GM12891 (cell line): ENCODE data around the gene MPZ.
"Not testable (repeated sequence)": the region's sequence is repeated elsewhere in the genome, so short reads cannot be mapped to it uniquely, and the experiment has no call there.

Experiments used
- DNase-seq: peaks from one replicate; pipeline ENCODE4 v3.0.0; 2011; ENCODE audit warnings: low spot score; ENCODE audit not compliant: insufficient read length
- FAIRE-seq: peaks from 2 replicates; lab custom pipeline; 2011; peaks lifted over from hg19 to GRCh38; lab: Jason Lieb, UNC
- PAX5 ChIP-seq: IDR thresholded peaks from 2 replicates; pipeline ENCODE4 v1.6.1; 2011; ENCODE audit warnings: low read length, moderate library complexity, mild to moderate bottlenecking; ENCODE audit not compliant: insufficient read depth, severe bottlenecking
- POLR2A ChIP-seq: IDR thresholded peaks from 2 replicates; pipeline ENCODE4 v1.6.1; 2011; ENCODE audit warnings: low read depth, low read length, control low read depth
- POLR2AphosphoS5 ChIP-seq: IDR thresholded peaks from 2 replicates; pipeline ENCODE4 v1.6.1; 2011; ENCODE audit warnings: low read depth, low read length, control low read depth
- POU2F2 ChIP-seq: IDR thresholded peaks from 2 replicates; pipeline ENCODE4 v1.6.1; 2011; ENCODE audit warnings: low read depth, mild to moderate bottlenecking, control low read depth, low read length, moderate library complexity
- SPI1 ChIP-seq: IDR thresholded peaks from 2 replicates; pipeline ENCODE4 v1.6.1; 2011; ENCODE audit warnings: low read depth, low read length, control low read depth
- TAF1 ChIP-seq: IDR thresholded peaks from 2 replicates; pipeline ENCODE4 v1.6.1; 2011; ENCODE audit warnings: low read depth, low read length, control low read depth

Gene MPZ

GRCh38 chr1:161266836-161267235, 42.9 kb downstream of the MPZ start:
- FAIRE-seq (no peak), DNase-seq (no peak)
- TF ChIP-seq POLR2A, result no peak
- no peak for TF ChIP-seq TAF1
- no peak for TF ChIP-seq POU2F2
- no peak for TF ChIP-seq PAX5
- TF ChIP-seq POLR2AphosphoS5, result no peak
- TF ChIP-seq SPI1, result no peak

GRCh38 chr1:161266202-161266601, 43.6 kb downstream of the MPZ start:
- DNase-seq (no peak), FAIRE-seq (no peak)
- no peak for TF ChIP-seq PAX5
- TF ChIP-seq POLR2A, result no peak
- no peak for TF ChIP-seq POU2F2
- no peak for TF ChIP-seq SPI1
- no peak for TF ChIP-seq TAF1
- TF ChIP-seq POLR2AphosphoS5, result no peak

GRCh38 chr1:161265305-161265704, 44.5 kb downstream of the MPZ start:
- no peak for DNase-seq
- TF ChIP-seq POU2F2, result no peak
- no peak for TF ChIP-seq SPI1
- TF ChIP-seq TAF1, result no peak
- no peak for TF ChIP-seq PAX5
- TF ChIP-seq POLR2AphosphoS5, result no peak
- no peak for TF ChIP-seq POLR2A
- no peak for FAIRE-seq

- TF ChIP-seq POLR2A (no peak), PAX5 (peak; percentile 15), TAF1 (no peak), SPI1 (no peak)
- DNase-seq (peak; percentile 33), FAIRE-seq (peak; percentile 82)
Observed at GRCh38 chr1:161261261-161262235, 48.2 kb downstream of the MPZ start.

GRCh38 chr1:161260376-161261260, 49.1 kb downstream of the MPZ start:
- TF ChIP-seq POLR2AphosphoS5 (no peak), TAF1 (no peak), POU2F2 (no peak), SPI1 (no peak), PAX5 (no peak)
- no peak for FAIRE-seq
- DNase-seq, result no peak

GRCh38 chr1:161259765-161260164, 50.0 kb downstream of the MPZ start:
- DNase-seq, result no peak
- TF ChIP-seq PAX5 (no peak), POU2F2 (no peak), POLR2A (no peak), TAF1 (no peak), POLR2AphosphoS5 (no peak), SPI1 (no peak)
- no peak for FAIRE-seq

GRCh38 chr1:161259345-161259702, 50.4 kb downstream of the MPZ start:
- DNase-seq (no peak), FAIRE-seq (no peak)
- TF ChIP-seq POU2F2 (no peak), SPI1 (no peak), TAF1 (no peak), PAX5 (no peak)

GRCh38 chr1:161258439-161259344, 51.1 kb downstream of the MPZ start, which contains the start of gene PCP4L1:
PCP4L1 (plus strand) TSS chr1:161258745; CDS start chr1:161258975, 230 bp downstream.
- DNase-seq (peak; percentile 73), FAIRE-seq (peak; percentile 81)
- no peak for TF ChIP-seq PAX5
- no peak for TF ChIP-seq SPI1
- no peak for TF ChIP-seq POU2F2
- TF ChIP-seq POLR2A, result no peak
- no peak for TF ChIP-seq TAF1
- no peak for TF ChIP-seq POLR2AphosphoS5

- not testable (repeated sequence) for FAIRE-seq, DNase-seq
Observed at GRCh38 chr1:161257109-161257508, 52.7 kb downstream of the MPZ start.

GRCh38 chr1:161255955-161256520, 53.7 kb downstream of the MPZ start:
- DNase-seq, result not testable (repeated sequence)

GRCh38 chr1:161255302-161255701, 54.5 kb downstream of the MPZ start:
- FAIRE-seq, DNase-seq: not testable (repeated sequence)

More at GRCh38 chr1:161255955-161256520, 53.7 kb downstream of the MPZ start:
- FAIRE-seq, result not testable (repeated sequence)
